Left forelimb (tissue), 1 donor: ENCODE data around the gene ST14.
"Not testable (repeated sequence)": the region's sequence is repeated elsewhere in the genome, so short reads cannot be mapped to it uniquely, and the experiment has no call there.

Experiments
- DNase-seq: peaks from one replicate; pipeline ENCODE4 v3.0.0-alpha.2; 2018; ENCODE audit warnings: low spot score

ST14 gene

DNA sequence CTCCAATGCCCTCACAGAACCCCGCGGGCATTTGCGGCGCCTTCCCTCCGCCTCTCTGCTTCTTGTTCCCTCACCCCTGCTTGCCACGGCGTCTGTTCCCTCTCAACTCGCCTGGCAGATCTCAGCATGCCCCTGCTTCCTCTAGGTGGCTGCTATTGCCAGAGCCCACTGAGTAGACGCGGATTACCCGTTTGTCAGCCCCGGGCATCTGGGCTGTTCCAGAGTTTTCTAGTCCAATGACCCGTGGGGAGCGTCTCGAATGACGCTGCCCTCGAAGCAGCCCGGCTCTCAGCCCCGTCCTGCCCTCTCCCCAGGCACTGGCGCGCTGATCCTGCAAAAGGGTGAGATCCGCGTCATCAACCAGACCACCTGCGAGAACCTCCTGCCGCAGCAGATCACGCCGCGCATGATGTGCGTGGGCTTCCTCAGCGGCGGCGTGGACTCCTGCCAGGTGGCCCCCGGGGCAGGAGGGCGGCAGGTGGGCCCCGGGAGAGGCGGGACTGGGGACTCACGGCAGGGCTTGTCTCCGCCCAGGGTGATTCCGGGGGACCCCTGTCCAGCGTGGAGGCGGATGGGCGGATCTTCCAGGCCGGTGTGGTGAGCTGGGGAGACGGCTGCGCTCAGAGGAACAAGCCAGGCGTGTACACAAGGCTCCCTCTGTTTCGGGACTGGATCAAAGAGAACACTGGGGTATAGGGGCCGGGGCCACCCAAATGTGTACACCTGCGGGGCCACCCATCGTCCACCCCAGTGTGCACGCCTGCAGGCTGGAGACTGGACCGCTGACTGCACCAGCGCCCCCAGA lies 49.7 kb downstream of the ST14 start:
- peak; percentile 63 for DNase-seq

DNA sequence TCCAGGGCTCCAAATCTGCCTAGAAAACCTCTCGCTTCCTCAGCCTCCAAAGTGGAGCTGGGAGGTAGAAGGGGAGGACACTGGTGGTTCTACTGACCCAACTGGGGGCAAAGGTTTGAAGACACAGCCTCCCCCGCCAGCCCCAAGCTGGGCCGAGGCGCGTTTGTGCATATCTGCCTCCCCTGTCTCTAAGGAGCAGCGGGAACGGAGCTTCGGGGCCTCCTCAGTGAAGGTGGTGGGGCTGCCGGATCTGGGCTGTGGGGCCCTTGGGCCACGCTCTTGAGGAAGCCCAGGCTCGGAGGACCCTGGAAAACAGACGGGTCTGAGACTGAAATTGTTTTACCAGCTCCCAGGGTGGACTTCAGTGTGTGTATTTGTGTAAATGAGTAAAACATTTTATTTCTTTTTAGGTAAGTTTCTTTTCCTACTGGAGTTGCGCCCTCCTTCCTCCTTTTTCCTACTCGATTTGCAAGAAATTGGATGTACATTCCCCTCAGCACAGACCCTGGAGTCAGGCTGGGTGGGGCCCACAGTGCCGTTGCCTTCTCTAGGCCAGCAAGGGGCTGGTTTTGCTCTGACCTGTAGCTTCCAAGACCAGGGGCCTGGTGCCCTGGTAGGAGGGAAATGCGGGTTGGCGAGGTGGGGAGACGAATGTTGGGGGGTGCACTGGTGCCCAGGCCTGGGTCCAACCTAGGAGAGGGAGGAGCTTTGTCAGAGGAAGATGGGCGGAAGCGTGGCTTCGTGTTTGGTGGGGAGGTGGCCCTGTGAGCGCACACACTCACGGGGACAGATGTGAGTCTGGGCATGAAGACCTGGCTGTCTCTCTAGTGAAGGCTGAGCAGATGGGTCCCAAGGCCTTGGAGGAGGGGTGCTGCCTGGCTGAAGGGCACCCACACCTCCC lies 50.6 kb downstream of the ST14 start:
- DNase-seq: peak; percentile 56

DNA sequence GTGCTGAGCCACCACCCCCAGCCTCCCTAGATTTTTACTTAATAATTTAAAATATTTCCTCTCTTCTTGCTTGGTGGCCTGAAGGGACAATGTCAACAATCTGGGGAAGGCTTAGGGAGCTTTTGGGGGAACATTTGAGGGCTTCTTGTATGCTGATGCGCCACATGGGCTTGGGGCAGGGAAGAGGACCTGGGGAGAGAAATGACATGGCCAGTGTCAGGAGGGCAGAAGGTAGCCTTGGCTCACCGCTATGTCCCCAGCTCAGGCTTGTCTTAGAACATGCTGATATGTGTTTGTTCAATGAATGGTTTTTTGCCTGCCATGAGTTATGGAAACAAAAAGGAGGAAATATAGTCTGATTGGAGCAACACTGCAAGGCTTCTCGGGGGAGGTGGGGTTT lies 51.6 kb downstream of the ST14 start:
- DNase-seq: peak; percentile 33

DNA sequence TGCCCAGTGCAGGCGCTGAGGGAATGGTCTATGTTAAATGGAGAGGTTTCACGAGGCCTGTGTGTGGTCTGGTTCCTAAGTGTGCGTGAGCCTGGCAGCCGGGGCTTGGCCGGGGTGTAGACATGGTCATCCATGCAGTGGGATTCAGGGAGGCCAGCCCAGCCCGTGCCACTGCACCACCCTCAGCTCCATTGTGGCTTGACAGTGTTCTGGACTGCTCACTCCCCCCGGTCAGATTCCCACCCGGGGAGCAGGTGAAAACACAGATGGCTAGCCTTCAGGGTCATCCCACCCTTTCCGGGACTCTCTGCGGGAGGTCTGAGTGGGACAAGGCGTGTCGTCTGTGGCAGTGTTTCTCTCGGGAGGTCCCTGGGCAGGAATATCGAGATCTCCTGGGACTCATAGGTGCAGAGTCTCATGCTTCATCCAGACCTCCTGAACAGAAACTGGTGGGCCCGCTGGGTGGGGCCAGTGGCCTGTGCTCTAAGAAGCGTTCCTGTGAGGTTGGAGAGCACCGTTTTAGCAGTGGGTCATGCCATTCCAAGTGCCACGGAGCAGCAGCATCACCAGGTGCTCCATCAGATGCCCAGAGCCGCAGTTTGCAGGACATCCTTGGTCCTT lies 52.3 kb downstream of the ST14 start:
- peak; percentile 60 for DNase-seq

DNA sequence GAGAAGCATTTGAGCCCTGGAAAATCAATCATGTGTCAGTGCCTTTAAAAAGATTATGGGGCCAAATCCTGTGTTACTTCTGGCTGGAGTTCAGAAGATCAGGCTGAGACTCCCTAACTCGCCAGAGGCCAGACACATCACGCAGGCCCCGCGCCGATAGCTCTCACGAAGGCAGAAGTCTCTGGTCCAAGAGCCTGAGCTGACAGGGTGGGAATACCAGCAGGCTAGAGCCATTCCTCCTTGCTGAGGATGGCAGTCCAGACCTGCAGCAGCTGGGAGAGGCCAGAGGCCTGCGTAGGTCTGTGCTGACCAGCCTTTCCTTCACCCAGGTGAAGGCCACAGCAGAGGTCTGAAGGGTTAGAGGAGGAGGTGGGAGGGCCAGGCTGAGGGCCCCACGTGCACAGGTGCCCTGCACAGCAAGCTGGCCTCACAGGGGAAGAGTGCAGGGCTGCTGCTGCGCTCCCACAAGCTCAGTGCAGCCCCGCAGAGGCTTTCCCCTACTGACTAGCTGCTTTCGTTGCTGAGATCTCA lies 52.9 kb downstream of the ST14 start:
- peak; percentile 60 for DNase-seq

DNA sequence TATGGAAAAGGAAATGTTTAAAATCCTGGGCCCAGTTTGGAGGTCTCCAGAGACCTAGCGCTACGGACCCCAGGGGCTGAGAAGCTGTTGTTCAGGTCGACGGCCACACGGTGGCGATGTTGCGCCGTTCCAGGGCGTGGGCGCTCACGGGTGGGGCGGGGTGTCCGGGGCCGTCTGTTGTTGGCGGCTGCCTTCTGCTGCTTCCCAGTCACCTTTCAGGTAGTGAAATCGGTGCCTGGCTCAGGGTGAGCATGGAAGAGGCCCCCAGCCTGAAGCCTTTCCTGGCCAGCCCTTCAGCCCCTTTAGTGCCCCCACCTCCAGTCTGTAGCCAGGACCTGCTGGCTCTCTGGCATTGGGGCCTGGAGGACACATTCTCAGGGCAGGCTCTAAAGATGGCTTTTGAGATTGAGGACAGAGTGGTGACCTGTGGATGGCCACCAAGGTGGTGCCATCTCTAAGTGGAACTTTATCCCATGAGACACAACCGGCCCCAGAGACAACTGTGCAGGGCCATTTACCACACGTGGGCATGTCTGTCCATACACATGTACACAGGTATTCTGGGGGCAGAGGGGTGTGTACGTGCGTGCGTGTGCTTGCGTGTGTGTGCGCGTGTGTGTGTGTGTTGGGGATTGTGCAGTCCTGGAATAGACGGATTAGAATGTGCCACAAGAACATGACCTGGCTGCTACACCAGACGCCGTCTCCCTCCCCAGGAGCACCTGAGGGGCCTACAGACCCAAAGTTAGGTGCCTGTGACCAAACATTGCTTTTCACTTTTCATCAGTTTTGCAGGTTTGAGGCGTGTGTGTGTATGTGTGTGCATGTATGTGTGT lies 53.8 kb downstream of the ST14 start:
- peak; percentile 72 for DNase-seq

DNA sequence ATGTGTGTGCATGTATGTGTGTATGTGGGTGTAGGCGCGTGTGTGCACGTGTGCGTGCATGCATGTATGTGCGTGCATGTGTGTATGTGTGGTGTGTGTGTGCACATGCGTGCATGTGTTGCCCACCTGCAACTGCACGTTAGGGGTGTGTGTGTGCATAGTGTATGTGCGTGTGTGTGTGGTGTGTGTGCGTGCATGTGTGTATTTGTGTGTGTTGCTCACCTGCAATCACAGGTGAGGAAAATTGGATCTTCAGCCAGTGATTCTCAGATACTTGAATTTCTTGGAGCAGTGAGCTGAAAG lies 54.3 kb downstream of the ST14 start:
- no peak for DNase-seq

DNA sequence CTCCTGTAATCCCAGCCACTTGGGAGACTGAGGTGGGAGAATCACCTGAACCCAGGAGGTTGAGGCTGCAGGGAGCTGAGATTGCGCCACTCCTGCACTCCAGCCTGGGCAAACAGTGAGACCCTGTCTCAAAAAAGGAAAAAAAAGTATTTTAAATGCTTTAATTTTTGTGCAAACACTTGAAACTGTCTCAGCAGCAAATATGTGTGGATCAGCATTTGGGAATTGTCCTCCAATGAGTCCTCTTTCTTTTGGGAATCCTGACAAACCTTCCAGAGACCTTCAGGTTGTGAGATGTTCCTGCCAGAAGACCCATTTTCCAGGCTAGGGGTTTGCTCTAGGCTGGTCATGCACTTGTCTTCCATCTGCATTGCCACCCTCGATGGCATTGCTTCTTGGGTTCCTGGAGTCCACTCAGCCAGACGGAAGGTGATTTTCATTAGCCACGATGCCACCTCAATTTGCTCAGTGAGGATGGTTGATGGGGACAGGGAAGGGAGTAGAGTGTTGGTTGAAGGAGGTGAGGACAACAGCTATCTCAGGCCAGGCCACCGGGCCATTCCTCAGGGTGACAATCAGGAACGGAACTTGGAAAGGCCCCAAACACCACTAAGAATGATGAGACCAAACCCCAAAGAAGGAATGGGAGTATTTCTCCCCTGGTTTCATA lies 55.4 kb downstream of the ST14 start:
- DNase-seq: peak; percentile 51

DNA sequence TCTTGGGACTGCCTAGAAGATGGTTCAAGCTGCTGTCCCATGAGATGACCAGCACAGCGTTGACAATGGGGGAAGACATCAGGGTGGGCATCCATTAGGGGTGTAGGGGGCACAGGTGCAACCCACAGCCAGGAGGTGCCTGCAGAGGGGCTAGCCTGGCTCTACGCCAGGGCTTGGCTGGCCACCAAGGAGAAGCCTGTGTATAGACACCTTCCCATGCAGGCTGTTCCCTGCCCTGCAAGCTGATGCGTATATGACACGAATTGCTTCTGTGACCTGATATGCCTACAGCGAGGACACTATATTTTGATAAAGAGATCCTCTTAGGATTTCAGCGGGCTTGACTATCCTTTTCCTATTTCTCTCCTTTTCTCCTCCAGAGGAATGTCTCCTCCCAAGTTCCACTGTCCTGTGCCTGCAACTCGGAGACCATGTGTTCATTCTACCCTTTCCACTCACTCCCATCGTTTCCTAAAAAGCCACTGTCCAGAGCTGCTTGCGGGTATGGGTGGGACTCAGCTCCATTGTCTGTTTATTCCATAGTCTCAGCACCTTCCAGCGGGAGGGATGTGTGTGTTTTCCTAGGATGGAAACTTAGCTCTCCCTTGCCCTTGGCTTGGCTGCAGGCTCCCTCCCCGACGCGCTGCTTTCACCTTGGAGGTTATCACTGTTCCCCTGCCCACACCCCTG lies 56.1 kb downstream of the ST14 start:
- peak; percentile 62 for DNase-seq

DNA sequence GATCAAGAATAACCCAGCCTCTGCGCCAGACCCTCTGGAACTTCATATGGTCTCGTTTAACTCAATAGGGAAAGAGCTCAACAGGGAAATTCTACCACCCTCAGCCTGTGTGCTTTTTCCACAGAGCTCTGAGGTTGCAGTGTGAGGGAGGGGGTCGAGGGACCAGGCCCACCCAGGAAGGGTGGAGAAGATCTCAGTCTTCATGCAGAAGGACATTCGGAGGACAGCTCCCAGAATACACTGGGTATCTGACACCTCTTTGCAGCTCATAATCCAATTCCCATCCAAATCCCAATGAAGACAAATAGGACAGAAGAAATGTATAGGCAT lies 56.6 kb downstream of the ST14 start:
- no peak for DNase-seq

DNA sequence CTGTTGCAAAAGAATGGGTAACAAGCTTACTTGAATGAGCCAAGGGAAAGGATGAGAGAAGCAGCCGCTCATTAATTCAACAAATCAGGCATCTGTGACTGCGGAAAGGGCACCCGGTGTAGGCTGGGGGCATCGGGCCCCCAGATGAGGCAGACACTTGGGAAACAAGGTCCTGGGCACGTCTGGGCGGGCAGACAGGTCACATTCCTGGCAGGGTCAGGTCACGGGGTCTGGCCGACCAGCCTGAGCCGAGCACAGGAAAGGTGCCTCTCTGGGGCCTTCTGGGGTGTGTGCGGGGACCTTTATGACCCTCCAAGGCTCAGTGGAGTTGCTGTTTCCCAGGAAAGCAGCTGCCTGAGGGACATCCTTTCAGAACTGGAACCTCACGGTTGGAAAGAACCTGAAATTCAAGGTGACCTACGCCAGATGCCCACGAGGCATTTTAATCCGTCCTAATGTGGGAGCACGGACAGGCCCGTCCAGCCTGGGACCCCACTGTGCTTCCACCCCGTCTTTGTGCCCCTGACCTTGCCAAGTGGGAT lies 57.1 kb downstream of the ST14 start:
- peak; percentile 53 for DNase-seq

DNA sequence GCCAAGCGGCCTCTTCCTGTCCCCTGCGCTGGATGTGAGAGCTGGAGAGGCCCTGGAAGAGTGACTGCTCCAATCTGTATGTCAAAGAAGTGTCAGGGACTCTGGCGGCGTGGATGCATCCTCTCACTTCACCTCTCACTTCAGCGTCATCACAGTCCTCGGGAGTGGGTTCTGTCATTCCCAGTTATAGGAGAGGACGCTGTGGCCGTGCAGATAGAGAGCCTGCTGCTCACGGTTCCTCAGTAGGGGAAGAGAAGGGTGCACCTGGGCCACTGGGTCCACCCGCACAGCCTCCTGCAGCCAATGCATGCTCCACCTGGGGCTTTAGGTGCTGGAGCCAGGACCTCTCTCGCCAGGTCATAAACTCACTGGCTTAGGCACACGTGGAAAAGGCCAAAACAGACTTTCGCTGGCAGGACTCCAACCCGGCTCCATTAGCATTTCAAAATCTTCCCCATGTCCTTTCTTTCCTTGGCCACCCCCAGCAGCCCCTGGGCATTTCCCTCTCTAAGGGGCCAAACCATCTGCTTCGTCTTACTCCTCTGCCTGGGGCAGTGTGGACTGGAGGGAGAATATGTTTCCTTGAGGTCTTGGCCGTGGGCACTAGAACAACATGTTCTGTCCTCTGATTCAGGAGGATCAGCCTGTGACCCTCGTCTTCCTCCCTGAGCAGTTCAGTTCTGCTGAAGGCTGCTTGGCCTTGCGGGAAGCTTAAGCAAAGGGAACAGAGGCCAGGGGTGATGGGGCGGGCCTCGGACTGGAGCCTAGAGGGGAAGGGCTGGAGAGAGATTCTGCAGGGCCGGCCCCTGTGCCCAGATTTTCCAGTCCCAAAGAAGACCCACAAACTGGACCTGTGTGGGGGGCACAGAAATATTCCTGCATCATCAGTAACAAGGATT lies 57.8 kb downstream of the ST14 start:
- peak; percentile 47 for DNase-seq

DNA sequence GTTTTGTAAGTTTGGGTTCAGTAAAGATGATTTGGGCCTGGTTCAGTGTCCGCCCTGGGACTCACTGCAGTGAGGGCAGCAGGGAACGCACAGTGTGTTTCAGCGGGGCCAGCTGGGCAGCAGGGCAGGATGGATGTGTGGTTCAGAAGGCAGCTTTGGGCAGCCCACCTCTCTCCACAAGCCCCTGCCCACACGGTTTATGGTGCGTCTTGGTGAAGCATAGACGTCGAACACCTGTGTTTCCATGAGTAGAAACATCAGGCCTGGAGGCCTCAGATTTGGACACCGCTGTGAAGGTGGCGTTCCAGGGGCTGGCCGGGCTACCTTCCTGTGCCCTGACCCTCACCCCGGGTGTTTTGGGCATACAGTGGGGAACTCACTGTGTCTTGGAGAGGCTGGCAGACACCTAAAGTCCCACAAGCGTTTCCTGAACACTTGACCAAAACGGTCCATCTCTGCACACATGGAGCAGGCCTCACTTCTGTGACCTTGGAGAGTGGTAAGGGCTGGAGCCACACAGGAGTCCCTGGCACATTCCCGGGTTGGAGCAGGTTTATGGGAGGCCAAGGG lies 59.0 kb downstream of the ST14 start:
- peak; percentile 57 for DNase-seq

DNA sequence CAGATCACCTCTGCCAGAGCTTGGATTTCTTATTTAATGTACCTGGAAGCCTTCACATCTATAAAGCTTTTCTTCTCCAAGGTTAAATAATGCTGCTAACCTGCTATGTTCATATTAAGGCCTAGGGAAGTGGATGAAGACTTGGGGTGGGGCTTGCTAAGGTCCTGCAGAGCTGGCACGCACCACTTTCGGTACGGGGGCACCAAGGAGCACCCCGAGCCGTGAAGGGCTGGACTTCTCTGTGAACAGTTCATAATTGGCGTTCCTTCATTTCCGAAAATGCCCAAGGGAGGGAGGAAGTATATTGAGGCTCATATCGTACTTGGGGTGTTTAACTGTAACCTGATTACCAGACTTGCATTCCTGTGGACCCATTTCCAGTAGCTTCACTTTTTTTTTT lies 59.6 kb downstream of the ST14 start:
- DNase-seq: no peak

DNA sequence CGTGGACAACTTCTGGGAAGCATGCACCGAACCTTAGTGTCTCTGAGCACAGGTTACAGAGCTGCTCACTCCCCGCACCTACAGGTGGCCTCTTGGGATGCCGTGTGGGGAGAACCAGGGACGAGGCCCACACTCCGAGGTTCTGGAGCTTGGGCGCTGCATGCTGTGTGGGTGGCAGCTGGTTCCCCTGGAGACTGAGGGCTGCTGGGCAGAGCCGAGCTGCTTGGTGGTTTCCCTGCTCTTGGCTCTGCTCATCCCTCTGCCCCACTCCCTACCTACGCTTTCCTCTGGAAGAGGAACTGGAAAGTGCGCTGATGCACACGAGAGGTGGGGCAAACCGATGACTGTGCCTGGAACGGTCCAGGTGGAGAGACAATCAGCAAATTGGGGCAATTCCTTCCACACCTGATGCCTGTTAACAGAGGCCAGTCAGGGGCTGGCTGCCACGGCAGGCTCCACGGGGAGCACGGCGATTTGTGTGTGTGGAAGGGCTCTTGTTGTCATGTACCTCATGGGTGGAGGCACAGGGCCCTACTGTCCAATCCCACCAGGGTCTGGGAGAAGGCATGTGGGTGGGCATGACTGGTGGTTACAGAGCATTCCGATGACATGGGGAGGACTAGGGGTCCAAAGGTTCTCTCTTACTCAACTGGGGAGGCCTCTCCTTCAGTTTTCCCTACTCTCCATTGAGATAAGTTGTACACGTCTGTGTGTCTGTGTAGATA lies 60.9 kb downstream of the ST14 start:
- no peak for DNase-seq

DNA sequence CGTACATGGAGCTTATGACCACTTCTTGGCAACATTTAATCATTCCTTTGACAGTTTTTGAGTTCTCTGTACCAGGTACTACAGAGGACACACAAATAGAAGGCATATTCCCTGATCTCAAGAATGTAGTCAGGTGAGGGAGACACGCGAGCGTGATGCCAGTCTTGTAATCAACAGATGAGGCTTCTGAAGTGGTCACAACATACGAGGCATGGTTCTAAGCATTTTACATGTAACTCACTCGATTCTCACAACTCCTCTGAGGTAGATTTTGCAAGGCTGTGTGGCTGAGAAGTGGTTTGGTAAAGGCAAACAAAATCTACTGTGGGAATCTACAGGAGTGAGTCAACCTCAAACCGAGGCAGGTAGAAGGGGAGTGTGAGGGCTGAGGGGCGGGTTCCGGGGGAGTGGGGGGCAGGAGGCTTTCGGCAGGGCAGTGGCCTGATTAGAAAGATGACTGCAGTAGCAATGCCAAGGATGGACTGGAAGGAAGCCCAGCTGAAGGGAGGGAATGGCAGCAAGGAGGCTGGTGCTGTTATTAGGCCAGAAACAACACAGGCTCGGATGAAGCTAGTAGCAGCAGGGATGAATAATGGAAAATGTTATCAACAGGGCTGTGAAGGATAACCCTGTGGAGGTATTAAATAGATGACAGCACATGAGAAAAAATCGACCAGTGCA lies 63.8 kb downstream of the ST14 start:
- DNase-seq: no peak

DNA sequence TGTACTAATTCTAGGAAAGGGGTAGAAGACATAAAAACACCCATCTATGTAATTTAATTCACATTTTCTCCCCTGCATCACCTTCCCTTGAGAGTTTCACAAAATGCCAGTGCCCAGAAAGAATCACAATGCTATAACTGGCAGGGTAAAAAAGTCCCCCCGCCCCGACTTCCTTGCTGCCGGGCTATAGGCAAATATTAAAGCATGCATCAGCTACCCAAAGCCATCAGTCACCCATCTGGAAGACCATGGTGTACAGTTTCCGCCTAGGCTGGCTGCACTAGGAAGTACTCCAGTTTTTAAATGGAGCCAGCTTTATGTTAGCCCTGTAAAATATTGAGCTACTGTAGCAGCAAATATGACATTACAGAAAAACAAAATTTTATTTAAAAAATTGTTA lies 67.8 kb downstream of the ST14 start:
- DNase-seq: no peak

DNA sequence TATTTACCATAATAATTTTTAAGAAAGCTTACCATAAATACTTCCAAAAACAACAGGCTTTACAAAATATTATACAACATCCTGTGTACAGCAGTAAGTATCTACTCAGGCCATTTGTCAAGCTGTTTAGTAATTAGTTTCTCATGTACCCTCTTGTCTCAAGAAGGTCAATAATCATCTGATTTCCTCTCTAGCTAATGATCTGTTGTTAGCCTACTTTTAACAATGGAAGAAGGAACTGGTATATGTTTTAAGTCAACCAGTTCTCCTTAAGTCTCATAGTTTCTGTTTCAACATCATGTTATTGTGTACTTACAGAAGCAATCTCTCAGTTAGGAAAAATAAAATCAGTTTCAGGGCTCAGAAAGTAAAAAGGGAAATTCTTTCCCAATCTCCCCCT lies 73.9 kb downstream of the ST14 start:
- DNase-seq: not testable (repeated sequence)
